B cell (primary cell): ENCODE measurements around the gene LALBA. TPM values are rescaled to one million over a fixed set of nuclear protein-coding genes. Genes with fewer than 3 reads are reported as not detected.

Source experiments
- ATAC-seq: fragments of 200-7000 bp; cut with Tn5 transposase; one replicate; pipeline ENCODE4 v1.10.0; 2021; ENCODE audit warnings: low read depth, mild to moderate bottlenecking, moderate number of reproducible peaks, moderate library complexity
- CTCF ChIA-PET: fragments of 350-600 bp; sonication (Branson Sonifier 250); formaldehyde crosslinking; loops from one replicate; lab custom pipeline; 2021; ENCODE audit warnings: antibody characterized with exemption, inconsistent platforms; lab: Charles Lee
- POLR2A ChIA-PET: fragments of 350-600 bp; sonication (Branson Sonifier 250); formaldehyde crosslinking; loops from one replicate; lab custom pipeline; 2021; ENCODE audit warnings: antibody characterized with exemption; lab: Charles Lee
- DNase-seq: peaks from one replicate; pipeline ENCODE4 v3.0.0; 2013
- H2AFZ ChIP-seq: 2 replicates; pipeline ENCODE4 v1.6.1; 2012; ENCODE audit warnings: mild to moderate bottlenecking, low read depth, low read length; ENCODE audit not compliant: insufficient read depth, poor library complexity, severe bottlenecking
- H3K27ac ChIP-seq, 2 donors: 1 replicate in 1 of 2; 2 replicates in 1 of 2; pipeline ENCODE4 v1.5.1; 2012 to 2013; ENCODE audit warnings: low read length in 2 of 2, mild to moderate bottlenecking in 2 of 2, moderate library complexity in 1 of 2
- H3K27me3 ChIP-seq, 4 experiments: fragments of 200-600 bp in 1 of 4; sonication (generic) in 1 of 4; replicated peaks in 1 of 4; 1 replicate in 2 of 4; 2 replicates in 2 of 4; pipeline versions ENCODE4 v1.6.1 to v1.7.0; 2013 to 2016; ENCODE audit warnings: low read length in 3 of 4, mild to moderate bottlenecking in 2 of 4, mixed read lengths in 1 of 4, moderate library complexity in 1 of 4; ENCODE audit not compliant: insufficient read depth in 4 of 4, control insufficient read depth in 3 of 4; ENCODE audit errors: control extremely low read depth in 1 of 4
- H3K36me3 ChIP-seq, 2 experiments: replicated peaks in 1 of 2; 1 replicate in 1 of 2; 2 replicates in 1 of 2; pipeline versions ENCODE4 v1.6.1 to v1.7.1; 2013; ENCODE audit warnings: low read length in 1 of 2; ENCODE audit not compliant: insufficient read depth in 2 of 2, control insufficient read depth in 1 of 2; ENCODE audit errors: control extremely low read depth in 1 of 2, extremely low read depth in 1 of 2
- H3K4me1 ChIP-seq, 2 donors: fragments of 200-600 bp in 1 of 2; sonication (generic) in 1 of 2; 1 replicate in 1 of 2; 2 replicates in 1 of 2; pipeline versions ENCODE4 v1.5.1 to v1.6.1; 2013 to 2017; ENCODE audit warnings: low read length in 2 of 2; ENCODE audit not compliant: control insufficient read depth in 2 of 2, insufficient read depth in 2 of 2
- H3K4me2 ChIP-seq: replicated peaks from 2 replicates; pipeline ENCODE3; 2012; ENCODE audit warnings: mild to moderate bottlenecking, low read depth, low read length; ENCODE audit not compliant: poor library complexity, severe bottlenecking
- H3K4me3 ChIP-seq, 5 experiments: fragments of 200-600 bp in 1 of 5; sonication (generic) in 1 of 5; 1 replicate in 3 of 5; 2 replicates in 2 of 5; pipeline versions ENCODE4 v1.5.1 to v1.7.0; 2011 to 2016; ENCODE audit warnings: low read length in 4 of 5, mild to moderate bottlenecking in 4 of 5, low read depth in 2 of 5, control low read depth in 1 of 5, moderate library complexity in 1 of 5; ENCODE audit not compliant: insufficient read depth in 1 of 5; ENCODE audit errors: control extremely low read depth in 1 of 5, extremely low read depth in 1 of 5
- H3K79me2 ChIP-seq: fragments of 200-600 bp; sonication (generic); one replicate; pipeline ENCODE4 v1.6.0; 2016; ENCODE audit warnings: low read length; ENCODE audit not compliant: control insufficient read depth, insufficient read depth
- H3K9ac ChIP-seq: fragments of 200-600 bp; sonication (generic); 2 replicates; pipeline ENCODE4 v1.6.1; 2017; ENCODE audit warnings: mild to moderate bottlenecking, low read length, moderate library complexity
- H3K9me3 ChIP-seq, 3 donors: one replicate each; pipeline versions ENCODE4 v1.6.1 to v1.7.1; 2013; ENCODE audit warnings: low read length in 2 of 3; ENCODE audit not compliant: control insufficient read depth in 2 of 3, insufficient read depth in 1 of 3; ENCODE audit errors: control extremely low read depth in 1 of 3
- H4K20me1 ChIP-seq: 2 replicates; pipeline ENCODE4 v1.6.0; 2012; ENCODE audit warnings: mild to moderate bottlenecking, low read length; ENCODE audit not compliant: insufficient read depth, control insufficient read depth, poor library complexity, severe bottlenecking
- H3K27ac Mint-ChIP-seq: one replicate; pipeline ENCODE4 v1.8.0; 2021; ENCODE audit warnings: mixed read lengths
- H3K27me3 Mint-ChIP-seq: one replicate; pipeline ENCODE4 v1.8.0; 2021; ENCODE audit warnings: mixed read lengths
- H3K4me1 Mint-ChIP-seq: one replicate; pipeline ENCODE4 v1.8.0; 2021; ENCODE audit warnings: mixed read lengths
- H3K4me3 Mint-ChIP-seq: one replicate; pipeline ENCODE4 v1.8.0; 2021; ENCODE audit warnings: mixed read lengths
- H3K9me3 Mint-ChIP-seq: one replicate; pipeline ENCODE4 v1.8.0; 2022; ENCODE audit warnings: mixed read lengths; ENCODE audit not compliant: insufficient read depth
- CTCF ChIP-seq: fragments of 200-600 bp; IDR thresholded peaks from one replicate; pipeline ENCODE4 v1.8.0; 2022; ENCODE audit warnings: antibody characterized with exemption, mild to moderate bottlenecking
- EZH2 ChIP-seq: IDR thresholded peaks from 2 replicates; pipeline ENCODE4 v1.6.1; 2012; ENCODE audit warnings: borderline replicate concordance, low read depth, mild to moderate bottlenecking, moderate library complexity, low read length; ENCODE audit not compliant: insufficient read depth, poor library complexity, severe bottlenecking
- WGBS: methylation state at CpG from one replicate; pipeline ENCODE4 v1.1.5; 2013; ENCODE audit warnings: missing lambda C conversion rate; ENCODE audit not compliant: insufficient coverage; 5-methylcytosine and 5-hydroxymethylcytosine counted together
- intact Hi-C: fragments of 100-400 bp; cut with micrococcal nuclease; formaldehyde crosslinking; loops from one replicate; pipeline ENCODE4 v1.10.0; 2022
- polyA plus RNA-seq: library from polyadenylated mRNA; depleted of rRNA; stranded (reverse); fragments of >200 nt; gene quantifications from 2 replicates; pipeline ENCODE4 v1.2.3, GENCODE V29; 2012
- total RNA-seq, 2 donors: library from RNA; stranded (reverse); fragments of 120-200 nt in 1 of 2; gene quantifications; 1 replicate in 1 of 2; 2 replicates in 1 of 2; pipeline versions ENCODE4 v1.2.3 to v1.2.4, GENCODE V29; 2013 to 2022

LALBA gene
- total and polyA plus RNA-seq, 2 donors (not counting 1 experiment from before 2014, with no cell fraction given) = not detected

GRCh38 chr12:48601013-48601756 is 31.3 kb upstream of the LALBA start:
- Histone ChIP-seq H3K79me2 (no peaks in the 10 kb centered on the region), H3K9ac (no peak overlapping the region), H3K9me3 (peaks cover 2 to 22% (median 14%) of the 10 kb centered on the region in 3 donors), H3K4me3 (no peak overlapping the region), H3K4me2 (no peak overlapping the region), H3K36me3 (no peaks in the 10 kb centered on the region), H3K27ac (no peak overlapping the region), H3K27me3 (peaks cover 0 to 6% (median 0%) of the 10 kb centered on the region in 4 experiments), H2AFZ (no peak overlapping the region), H3K4me1 (no peaks in the 10 kb centered on the region), H4K20me1 (no peaks in the 10 kb centered on the region)
- no peak for TF ChIP-seq CTCF
- TF ChIP-seq EZH2 = no peak
- Mint-ChIP-seq H3K4me3 (no peak overlapping the region), H3K27ac (no peak overlapping the region), H3K27me3 (peaks cover 25% of the 10 kb centered on the region), H3K9me3 (peaks cover 8% of the 10 kb centered on the region), H3K4me1 (no peaks in the 10 kb centered on the region)
- intact Hi-C loops = no loop called here
- DNase-seq = no peak
- ATAC-seq = no peak
- 71% methylated on average over 6 of the region's 11 CpGs for WGBS
- CTCF ChIA-PET = interaction anchor here (1.4 to 1.6 kb wide), 2 partner anchors 17 kb away, joined by 4 to 5 read pairs; no protein-coding TSS in a partner anchor
- POLR2A ChIA-PET = no interaction called here

- H4K20me1 ChIP-seq = no peaks in the 10 kb centered on the region
- Mint-ChIP-seq H3K4me1 (no peaks in the 10 kb centered on the region), H3K4me3 (no peak overlapping the region), H3K27me3 (peaks cover 25% of the 10 kb centered on the region), H3K27ac (no peak overlapping the region), H3K9me3 (peaks cover 8% of the 10 kb centered on the region)
- no peak overlapping the region for H3K4me2 ChIP-seq
- no peaks in the 10 kb centered on the region for H3K79me2 ChIP-seq
- CTCF ChIA-PET = interaction anchor here (1.6 kb wide), 1 partner anchor 18 kb away, joined by 5 read pairs; no protein-coding TSS in a partner anchor
- no peak overlapping the region for H3K9ac ChIP-seq
- intact Hi-C loops = no loop called here
- POLR2A ChIA-PET = no interaction called here
- WGBS = no CpG with 5 or more reads among the region's 2 CpGs
- TF ChIP-seq CTCF = no peak
- no peak for TF ChIP-seq EZH2
- H3K9me3 ChIP-seq = peaks cover 2 to 23% (median 12%) of the 10 kb centered on the region in 3 donors
- H3K4me3 ChIP-seq = no peak overlapping the region
- no peak for ATAC-seq
- H3K4me1 ChIP-seq = no peaks in the 10 kb centered on the region
- no peaks in the 10 kb centered on the region for H3K36me3 ChIP-seq
- H3K27ac ChIP-seq = no peak overlapping the region
- H2AFZ ChIP-seq = no peak overlapping the region
- no peak for DNase-seq
- peaks cover 0 to 6% (median 0%) of the 10 kb centered on the region in 4 experiments for H3K27me3 ChIP-seq
Observed at GRCh38 chr12:48600552-48600951, 30.7 kb upstream of the LALBA start.
